AG20443 (cell line): ENCODE measurements around the gene LIPI.
"Not testable (repeated sequence)": the region's sequence is repeated elsewhere in the genome, so short reads cannot be mapped to it uniquely, and the experiment has no call there.

Source experiments
- DNase-seq: peaks from one replicate; pipeline ENCODE4 v3.0.0; 2012; ENCODE audit warnings: low spot score, mixed read lengths

The LIPI gene

GRCh38 chr21:14116080-14116481 lies 94.7 kb downstream of the LIPI start:
- no peak for DNase-seq

GRCh38 chr21:14115646-14116045 lies 95.1 kb downstream of the LIPI start:
- no peak for DNase-seq

GRCh38 chr21:14114251-14114650 lies 96.5 kb downstream of the LIPI start:
- DNase-seq, result no peak

GRCh38 chr21:14104564-14104963 lies 106.2 kb downstream of the LIPI start:
- not testable (repeated sequence) for DNase-seq

- DNase-seq, result no peak
Measured at GRCh38 chr21:14099570-14099969, 111.2 kb downstream of the LIPI start.

GRCh38 chr21:14097881-14098499 lies 112.8 kb downstream of the LIPI start:
- DNase-seq, result no peak

GRCh38 chr21:14096577-14096976 lies 114.2 kb downstream of the LIPI start:
- no peak for DNase-seq

GRCh38 chr21:14096172-14096571 lies 114.6 kb downstream of the LIPI start:
- no peak for DNase-seq

GRCh38 chr21:14095056-14095455 lies 115.7 kb downstream of the LIPI start:
- no peak for DNase-seq

GRCh38 chr21:14092834-14093560 lies 117.8 kb downstream of the LIPI start:
- DNase-seq, result no peak

GRCh38 chr21:14090184-14090583 lies 120.6 kb downstream of the LIPI start:
- not testable (repeated sequence) for DNase-seq

- DNase-seq, result no peak
Measured at GRCh38 chr21:14088391-14088790, 122.4 kb downstream of the LIPI start.

- no peak for DNase-seq
Measured at GRCh38 chr21:14086553-14086952, 124.2 kb downstream of the LIPI start.

- no peak for DNase-seq
Measured at GRCh38 chr21:14084701-14085100, 126.1 kb downstream of the LIPI start.

- no peak for DNase-seq
Measured at GRCh38 chr21:14084068-14084501, 126.7 kb downstream of the LIPI start.

GRCh38 chr21:14080764-14081096 lies 130.0 kb downstream of the LIPI start:
- no peak for DNase-seq

- no peak for DNase-seq
Measured at GRCh38 chr21:14080040-14080763, 130.6 kb downstream of the LIPI start.

GRCh38 chr21:14078746-14079375 lies 131.9 kb downstream of the LIPI start:
- no peak for DNase-seq

GRCh38 chr21:14076143-14076806 lies 134.5 kb downstream of the LIPI start:
- DNase-seq, result no peak

GRCh38 chr21:14075346-14076142 lies 135.2 kb downstream of the LIPI start:
- no peak for DNase-seq

GRCh38 chr21:14074177-14074576 lies 136.6 kb downstream of the LIPI start:
- no peak for DNase-seq
